HepG2 (cell line): ENCODE data around the gene MAPK8IP3. TPM values are rescaled to one million over a fixed set of nuclear protein-coding genes. Genes with fewer than 3 reads are reported as not detected.

Source experiments
- ATAC-seq: fragments of 200-7000 bp; cut with Tn5 transposase; 3 replicates; pipeline ENCODE4 v1.9.1; 2020; ENCODE audit warnings: mild to moderate bottlenecking, moderate library complexity
- BruUV-seq: library from RNA; stranded (reverse); fragments of 400-500 nt; replicated peaks from 2 replicates; lab custom pipeline; 2021; lab: Mats Ljungman, UMichigan
- CTCF ChIA-PET: fragments of 300-600 bp; formaldehyde crosslinking; extraction: SDS; loops from one replicate; lab custom pipeline; 2021; ENCODE audit warnings: low total read pairs, inconsistent platforms, low intra/inter-chr PET ratio; lab: Yijun Ruan, JAX
- POLR2A ChIA-PET: fragments of 350-600 bp; sonication (Branson Sonifier 250); formaldehyde crosslinking; loops from one replicate; lab custom pipeline; 2020; ENCODE audit warnings: antibody characterized with exemption, inconsistent platforms; lab: Yijun Ruan, JAX
- DNase-seq: peaks from one replicate; pipeline ENCODE4 v3.0.0-alpha.2; 2015; ENCODE audit warnings: low spot score
- FAIRE-seq: peaks from 3 replicates; lab custom pipeline; 2011; peaks lifted over from hg19 to GRCh38; lab: Jason Lieb, UNC
- H2AFZ ChIP-seq: one replicate; pipeline ENCODE4 v1.6.1; 2011; ENCODE audit warnings: low read length, inconsistent platforms
- H3K27ac ChIP-seq: fragments of 300-600 bp; 3 replicates; pipeline ENCODE4 v1.8.0; 2011; ENCODE audit warnings: mixed run types, mild to moderate bottlenecking, mixed read lengths, low read length, inconsistent platforms; ENCODE audit not compliant: insufficient read depth; ENCODE audit errors: extremely low read length
- H3K27me3 ChIP-seq, 2 experiments: fragments of 200-600 bp in 1 of 2; 2 replicates in 1 of 2; 3 replicates in 1 of 2; pipeline versions ENCODE4 v1.6.0 to v1.8.0; 2011; ENCODE audit warnings: low read length in 2 of 2, mild to moderate bottlenecking in 2 of 2, moderate library complexity in 2 of 2, inconsistent platforms in 1 of 2; ENCODE audit not compliant: insufficient read depth in 2 of 2, control insufficient read depth in 1 of 2
- H3K36me3 ChIP-seq, 2 experiments: fragments of 200-600 bp in 1 of 2; replicated peaks in 1 of 2; 2 replicates in 1 of 2; 3 replicates in 1 of 2; pipeline versions ENCODE4 v1.5.1 to v1.8.0; 2011; ENCODE audit warnings: low read length in 2 of 2, inconsistent platforms in 1 of 2; ENCODE audit not compliant: insufficient read depth in 2 of 2, control insufficient read depth in 1 of 2
- H3K4me1 ChIP-seq: 2 replicates; pipeline ENCODE4 v1.5.1; 2012; ENCODE audit warnings: low read length, inconsistent platforms; ENCODE audit not compliant: insufficient read depth
- H3K4me2 ChIP-seq: 2 replicates; pipeline ENCODE4 v1.6.0; 2011; ENCODE audit warnings: low read depth, low read length, inconsistent platforms
- H3K4me3 ChIP-seq, 3 experiments: fragments of 200-600 bp in 1 of 3; sonication (generic), shearing (Covaris generic) in 1 of 3; replicated peaks in 1 of 3; 2 replicates each; pipeline ENCODE4 v1.5.1; 2011 to 2016; ENCODE audit warnings: low read length in 3 of 3, inconsistent platforms in 2 of 3, low read depth in 2 of 3, mild to moderate bottlenecking in 2 of 3, control low read depth in 1 of 3, mixed read lengths in 1 of 3; ENCODE audit not compliant: insufficient read depth in 1 of 3
- H3K79me2 ChIP-seq: one replicate; pipeline ENCODE4 v1.6.1; 2011; ENCODE audit warnings: low read length, inconsistent platforms; ENCODE audit not compliant: insufficient read depth
- H3K9ac ChIP-seq: 2 replicates; pipeline ENCODE4 v1.6.0; 2011; ENCODE audit warnings: mild to moderate bottlenecking, low read depth, low read length, inconsistent platforms; ENCODE audit not compliant: insufficient read depth
- H3K9me3 ChIP-seq: 2 replicates; pipeline ENCODE4 v1.5.1; 2012; ENCODE audit warnings: mild to moderate bottlenecking, low read length
- H4K20me1 ChIP-seq: 2 replicates; pipeline ENCODE4 v1.6.0; 2011; ENCODE audit warnings: inconsistent platforms, mild to moderate bottlenecking, low read length, moderate library complexity; ENCODE audit not compliant: insufficient read depth
- DR1 ChIP-seq: sonication (generic); formaldehyde crosslinking; IDR thresholded peaks from 2 replicates; pipeline ENCODE4 v1.8.0; 2021; ENCODE audit warnings: mild to moderate bottlenecking, missing genetic modification reagents, inconsistent platforms
- TGIF2 ChIP-seq: IDR thresholded peaks from 2 replicates; pipeline ENCODE4 v1.6.1; 2016; ENCODE audit warnings: control low read depth, missing compliant biosample characterization
- ZBTB20 ChIP-seq: sonication (generic); formaldehyde crosslinking; IDR thresholded peaks from 2 replicates; pipeline ENCODE4 v1.8.1; 2023; ENCODE audit warnings: missing genetic modification reagents, low read depth, mild to moderate bottlenecking, borderline replicate concordance
- ZMAT3 ChIP-seq: sonication (generic); formaldehyde crosslinking; conservative IDR thresholded peaks from 2 replicates; pipeline ENCODE4 v1.7.0; 2021; ENCODE audit warnings: missing genetic modification reagents
- ZMYM4 ChIP-seq: sonication (generic); formaldehyde crosslinking; IDR thresholded peaks from 2 replicates; pipeline ENCODE4 v1.8.1; 2023; ENCODE audit warnings: mild to moderate bottlenecking, missing genetic modification reagents
- WGBS: methylation state at CpG from one replicate; pipeline ENCODE4 v1.1.6; 2017; ENCODE audit warnings: low lambda C conversion rate; 5-methylcytosine and 5-hydroxymethylcytosine counted together
- in situ Hi-C: cut with HindIII; loops from 2 replicates; pipeline ENCODE4 v1.10.0; 2017; ENCODE audit warnings: low pct_unique_long_range_greater_than_20kb; ENCODE audit not compliant: extremely low pct_ligation_motif_present
- intact Hi-C: fragments of 100-400 bp; cut with micrococcal nuclease; formaldehyde crosslinking; loops from one replicate; pipeline ENCODE4 v1.10.0; 2022; ENCODE audit not compliant: unreplicated experiment
- polyA plus RNA-seq, 8 experiments: library from polyadenylated mRNA; depleted of rRNA in 3 of 8; stranded (reverse) in 7 of 8; unstranded in 1 of 8; fragments of >200 nt; fragmentation: Illumina TruSeq in 4 of 8; extraction: Trizol in 4 of 8; gene quantifications; 2 replicates each; pipeline versions ENCODE4 v1.2.1 to v1.2.3, GENCODE V29; 2011 to 2016; ENCODE audit warnings: low read depth in 4 of 8, missing spikeins in 1 of 8, mixed read lengths in 1 of 8; ENCODE audit not compliant: insufficient read depth in 1 of 8
- total RNA-seq, 5 experiments: library from RNA; depleted of rRNA; stranded (reverse); fragments of >200 nt; fragmentation: Illumina TruSeq; extraction: Trizol; gene quantifications; 2 replicates each; pipeline ENCODE4 v1.2.3, GENCODE V29; 2016; ENCODE audit warnings: low read depth in 1 of 5
- TF ChIP-seq, protein P1 (sequence below): fragments of 450-650 bp; IDR thresholded peaks from 2 replicates; pipeline ENCODE4 v1.6.1; 2017; ENCODE audit warnings: mild to moderate bottlenecking
- TF ChIP-seq, protein P2 (sequence below): IDR thresholded peaks from 2 replicates; pipeline ENCODE4 v1.6.1; 2016; ENCODE audit warnings: missing genetic modification reagents, missing compliant biosample characterization
- TF ChIP-seq, protein P3 (sequence below): sonication (generic); formaldehyde crosslinking; IDR thresholded peaks from 2 replicates; pipeline ENCODE4 v1.5.0; 2020; ENCODE audit warnings: mild to moderate bottlenecking, low read depth, missing genetic modification reagents, borderline replicate concordance

Gene MAPK8IP3
- total and polyA plus RNA-seq, 2 of the 13 experiments (the other 11 are each of a cell fraction or from before 2014, with no cell fraction given), result 25.1 to 41.7 TPM

DNA sequence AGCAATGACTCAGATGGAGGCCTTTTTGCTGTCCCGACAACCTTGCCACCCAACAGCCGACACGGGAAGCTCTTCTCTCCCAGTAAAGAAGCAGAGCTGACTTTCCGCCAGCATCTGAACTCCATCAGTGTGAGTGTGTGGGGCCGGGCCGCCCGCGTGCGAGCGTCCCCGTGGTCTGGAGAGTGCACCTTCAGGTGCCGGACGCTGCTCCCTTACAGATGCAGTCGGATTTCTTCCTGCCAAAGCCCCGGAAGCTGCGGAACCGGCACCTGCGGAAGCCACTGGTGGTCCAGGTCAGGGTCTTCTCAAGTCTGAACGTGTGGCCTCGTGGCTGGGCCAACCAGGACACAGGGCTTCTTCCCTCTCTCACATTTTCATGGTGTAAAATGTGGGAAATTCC lies 43.5 kb upstream of the MAPK8IP3 start (continued):
- TF ChIP-seq, protein P1, sequence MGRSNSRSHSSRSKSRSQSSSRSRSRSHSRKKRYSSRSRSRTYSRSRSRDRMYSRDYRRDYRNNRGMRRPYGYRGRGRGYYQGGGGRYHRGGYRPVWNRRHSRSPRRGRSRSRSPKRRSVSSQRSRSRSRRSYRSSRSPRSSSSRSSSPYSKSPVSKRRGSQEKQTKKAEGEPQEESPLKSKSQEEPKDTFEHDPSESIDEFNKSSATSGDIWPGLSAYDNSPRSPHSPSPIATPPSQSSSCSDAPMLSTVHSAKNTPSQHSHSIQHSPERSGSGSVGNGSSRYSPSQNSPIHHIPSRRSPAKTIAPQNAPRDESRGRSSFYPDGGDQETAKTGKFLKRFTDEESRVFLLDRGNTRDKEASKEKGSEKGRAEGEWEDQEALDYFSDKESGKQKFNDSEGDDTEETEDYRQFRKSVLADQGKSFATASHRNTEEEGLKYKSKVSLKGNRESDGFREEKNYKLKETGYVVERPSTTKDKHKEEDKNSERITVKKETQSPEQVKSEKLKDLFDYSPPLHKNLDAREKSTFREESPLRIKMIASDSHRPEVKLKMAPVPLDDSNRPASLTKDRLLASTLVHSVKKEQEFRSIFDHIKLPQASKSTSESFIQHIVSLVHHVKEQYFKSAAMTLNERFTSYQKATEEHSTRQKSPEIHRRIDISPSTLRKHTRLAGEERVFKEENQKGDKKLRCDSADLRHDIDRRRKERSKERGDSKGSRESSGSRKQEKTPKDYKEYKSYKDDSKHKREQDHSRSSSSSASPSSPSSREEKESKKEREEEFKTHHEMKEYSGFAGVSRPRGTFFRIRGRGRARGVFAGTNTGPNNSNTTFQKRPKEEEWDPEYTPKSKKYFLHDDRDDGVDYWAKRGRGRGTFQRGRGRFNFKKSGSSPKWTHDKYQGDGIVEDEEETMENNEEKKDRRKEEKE, result no peak
- TF ChIP-seq, protein P2, sequence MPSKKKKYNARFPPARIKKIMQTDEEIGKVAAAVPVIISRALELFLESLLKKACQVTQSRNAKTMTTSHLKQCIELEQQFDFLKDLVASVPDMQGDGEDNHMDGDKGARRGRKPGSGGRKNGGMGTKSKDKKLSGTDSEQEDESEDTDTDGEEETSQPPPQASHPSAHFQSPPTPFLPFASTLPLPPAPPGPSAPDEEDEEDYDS (CRISPR knock-in tag), result no peak
- TF ChIP-seq TGIF2 (CRISPR knock-in tag) (no peak), ZMYM4 (CRISPR knock-in tag) (no peak), DR1 (CRISPR knock-in tag) (no peak)
- TF ChIP-seq, protein P3, sequence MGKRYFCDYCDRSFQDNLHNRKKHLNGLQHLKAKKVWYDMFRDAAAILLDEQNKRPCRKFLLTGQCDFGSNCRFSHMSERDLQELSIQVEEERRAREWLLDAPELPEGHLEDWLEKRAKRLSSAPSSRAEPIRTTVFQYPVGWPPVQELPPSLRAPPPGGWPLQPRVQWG (CRISPR knock-in tag), result no peak

DNA sequence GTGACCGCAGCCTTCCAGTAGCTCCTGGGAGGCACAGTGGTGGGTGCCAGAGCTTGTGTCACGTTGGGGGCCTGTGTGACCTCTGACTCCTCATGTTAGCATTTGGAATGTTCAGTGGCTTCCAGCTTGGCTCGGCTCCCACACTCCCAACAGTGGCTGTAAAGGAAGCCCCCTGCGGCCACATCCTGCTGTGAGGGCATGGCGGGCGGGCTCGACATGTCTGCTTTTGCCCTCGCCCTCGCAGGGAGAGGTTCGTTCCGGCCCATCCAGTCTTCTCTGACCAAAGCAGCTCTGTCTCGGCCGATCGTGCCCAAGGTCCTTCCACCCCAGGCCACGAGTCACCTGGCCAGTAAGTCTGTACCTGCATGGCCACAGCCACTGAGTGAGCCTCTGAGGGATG lies 40.2 kb upstream of the MAPK8IP3 start:
- peaks cover 32 to 89% of the 10 kb centered on the region in 2 experiments for H3K36me3 ChIP-seq
- no peak overlapping the region for H3K4me3 ChIP-seq
- no peaks in the 10 kb centered on the region for H3K9me3 ChIP-seq
- H3K79me2 ChIP-seq, result no peaks in the 10 kb centered on the region
- H3K27me3 ChIP-seq, result no peaks in the 10 kb centered on the region
- H4K20me1 ChIP-seq, result no peaks in the 10 kb centered on the region
- H2AFZ ChIP-seq, result no peak overlapping the region
- H3K4me1 ChIP-seq, result no peaks in the 10 kb centered on the region
- CTCF ChIA-PET, result no interaction called here
- no peak for TF ChIP-seq ZMAT3 (CRISPR knock-in tag)
- no peak for TF ChIP-seq ZBTB20 (CRISPR knock-in tag)
- 100% methylated on average over 4 of the region's 15 CpGs for WGBS
- BruUV-seq, result no TSS peak
- POLR2A ChIA-PET, result no interaction called here
- intact Hi-C loops (no loop called here), in situ Hi-C loops (no loop called here)
- ATAC-seq (no peak), DNase-seq (no peak), FAIRE-seq (no peak)
- no peak overlapping the region for H3K9ac ChIP-seq
- no peak overlapping the region for H3K4me2 ChIP-seq
- no peak overlapping the region for H3K27ac ChIP-seq
